Measurements from ENCODE around the gene ZNF319.

The ZNF319 gene

GRCh38 chr16:57955572-57956188, 44.8 kb downstream of the ZNF319 start:
- no peaks in the 10 kb centered on the region for H3K27me3 Mint-ChIP-seq
- H3K36me3 Mint-ChIP-seq (ENCODE audit: low read depth) = no peaks in the 10 kb centered on the region
- H3K4me1 Mint-ChIP-seq (ENCODE audit: low read depth) = no peaks in the 10 kb centered on the region

GRCh38 chr16:57953857-57954256, 46.6 kb downstream of the ZNF319 start:
- H3K27me3 Mint-ChIP-seq = no peaks in the 10 kb centered on the region
- no peaks in the 10 kb centered on the region for H3K9me3 Mint-ChIP-seq
- H3K27ac Mint-ChIP-seq = no peak overlapping the region
- H3K4me3 Mint-ChIP-seq = no peak overlapping the region
- no peaks in the 10 kb centered on the region for H3K4me1 Mint-ChIP-seq (ENCODE audit: low read depth)
- no peaks in the 10 kb centered on the region for H3K36me3 Mint-ChIP-seq (ENCODE audit: low read depth)

More at GRCh38 chr16:57955572-57956188, 44.8 kb downstream of the ZNF319 start:
- H3K4me3 Mint-ChIP-seq = no peak overlapping the region
- H3K27ac Mint-ChIP-seq = no peak overlapping the region
- H3K9me3 Mint-ChIP-seq = no peaks in the 10 kb centered on the region

GRCh38 chr16:57952909-57953308, 47.6 kb downstream of the ZNF319 start:
- no peaks in the 10 kb centered on the region for H3K36me3 Mint-ChIP-seq (ENCODE audit: low read depth)
- H3K27me3 Mint-ChIP-seq = no peaks in the 10 kb centered on the region
- no peaks in the 10 kb centered on the region for H3K9me3 Mint-ChIP-seq
- H3K4me3 Mint-ChIP-seq = no peak overlapping the region
- no peak overlapping the region for H3K27ac Mint-ChIP-seq
- H3K4me1 Mint-ChIP-seq (ENCODE audit: low read depth) = no peaks in the 10 kb centered on the region

GRCh38 chr16:57951204-57951960, 49.1 kb downstream of the ZNF319 start:
- Mint-ChIP-seq H3K27ac (no peak overlapping the region), H3K9me3 (no peaks in the 10 kb centered on the region), H3K36me3 (ENCODE audit: low read depth) (no peaks in the 10 kb centered on the region), H3K27me3 (no peaks in the 10 kb centered on the region), H3K4me3 (no peak overlapping the region), H3K4me1 (ENCODE audit: low read depth) (no peaks in the 10 kb centered on the region)

- no peak overlapping the region for H3K4me3 Mint-ChIP-seq
- H3K9me3 Mint-ChIP-seq = no peaks in the 10 kb centered on the region
- H3K4me1 Mint-ChIP-seq (ENCODE audit: low read depth) = no peaks in the 10 kb centered on the region
- H3K27ac Mint-ChIP-seq = no peak overlapping the region
- H3K27me3 Mint-ChIP-seq = no peaks in the 10 kb centered on the region
- H3K36me3 Mint-ChIP-seq (ENCODE audit: low read depth) = no peaks in the 10 kb centered on the region
Measured at GRCh38 chr16:57950382-57950781, 50.1 kb downstream of the ZNF319 start.

GRCh38 chr16:57949595-57950238, 50.8 kb downstream of the ZNF319 start:
- Mint-ChIP-seq H3K27me3 (no peaks in the 10 kb centered on the region), H3K4me1 (ENCODE audit: low read depth) (no peaks in the 10 kb centered on the region), H3K4me3 (no peak overlapping the region), H3K27ac (no peak overlapping the region), H3K9me3 (no peaks in the 10 kb centered on the region), H3K36me3 (ENCODE audit: low read depth) (no peaks in the 10 kb centered on the region)

- no peak overlapping the region for H3K4me3 Mint-ChIP-seq
- H3K9me3 Mint-ChIP-seq = no peaks in the 10 kb centered on the region
- H3K27me3 Mint-ChIP-seq = no peaks in the 10 kb centered on the region
- H3K36me3 Mint-ChIP-seq (ENCODE audit: low read depth) = no peaks in the 10 kb centered on the region
- H3K27ac Mint-ChIP-seq = no peak overlapping the region
- H3K4me1 Mint-ChIP-seq (ENCODE audit: low read depth) = no peaks in the 10 kb centered on the region
Measured at GRCh38 chr16:57949013-57949412, 51.5 kb downstream of the ZNF319 start.

GRCh38 chr16:57948027-57948426, 52.4 kb downstream of the ZNF319 start:
- Mint-ChIP-seq H3K9me3 (no peaks in the 10 kb centered on the region), H3K4me1 (ENCODE audit: low read depth) (no peaks in the 10 kb centered on the region), H3K36me3 (ENCODE audit: low read depth) (no peaks in the 10 kb centered on the region), H3K27ac (no peak overlapping the region), H3K27me3 (no peaks in the 10 kb centered on the region), H3K4me3 (no peak overlapping the region)

GRCh38 chr16:57947261-57947660, 53.2 kb downstream of the ZNF319 start:
- no peaks in the 10 kb centered on the region for H3K4me1 Mint-ChIP-seq (ENCODE audit: low read depth)
- no peak overlapping the region for H3K4me3 Mint-ChIP-seq
- no peak overlapping the region for H3K27ac Mint-ChIP-seq
- no peaks in the 10 kb centered on the region for H3K9me3 Mint-ChIP-seq
- no peaks in the 10 kb centered on the region for H3K27me3 Mint-ChIP-seq
- H3K36me3 Mint-ChIP-seq (ENCODE audit: low read depth) = no peaks in the 10 kb centered on the region

- H3K27ac Mint-ChIP-seq = no peak overlapping the region
- no peaks in the 10 kb centered on the region for H3K4me1 Mint-ChIP-seq (ENCODE audit: low read depth)
- no peaks in the 10 kb centered on the region for H3K27me3 Mint-ChIP-seq
- H3K4me3 Mint-ChIP-seq = no peak overlapping the region
- no peaks in the 10 kb centered on the region for H3K36me3 Mint-ChIP-seq (ENCODE audit: low read depth)
- no peaks in the 10 kb centered on the region for H3K9me3 Mint-ChIP-seq
Measured at GRCh38 chr16:57946181-57946801, 54.2 kb downstream of the ZNF319 start.

- H3K4me3 Mint-ChIP-seq = no peak overlapping the region
- no peaks in the 10 kb centered on the region for H3K36me3 Mint-ChIP-seq (ENCODE audit: low read depth)
- H3K4me1 Mint-ChIP-seq (ENCODE audit: low read depth) = no peaks in the 10 kb centered on the region
- H3K27ac Mint-ChIP-seq = no peak overlapping the region
- H3K9me3 Mint-ChIP-seq = no peaks in the 10 kb centered on the region
- no peaks in the 10 kb centered on the region for H3K27me3 Mint-ChIP-seq
Measured at GRCh38 chr16:57945740-57946138, 54.7 kb downstream of the ZNF319 start.

- H3K27ac Mint-ChIP-seq = no peak overlapping the region
- H3K4me3 Mint-ChIP-seq = no peak overlapping the region
- no peaks in the 10 kb centered on the region for H3K4me1 Mint-ChIP-seq (ENCODE audit: low read depth)
- no peaks in the 10 kb centered on the region for H3K27me3 Mint-ChIP-seq
- no peaks in the 10 kb centered on the region for H3K9me3 Mint-ChIP-seq
- H3K36me3 Mint-ChIP-seq (ENCODE audit: low read depth) = no peaks in the 10 kb centered on the region
Measured at GRCh38 chr16:57944970-57945739, 55.3 kb downstream of the ZNF319 start.

All from stimulated activated naive CD8-positive, alpha-beta T cell treated with anti-CD3 and anti-CD28 coated beads, Interleukin-15, Interleukin-2, amounts not matched to agents 100 ng/mL and 50 ng/mL, for 24 hours (primary cell).